Measurements from ENCODE around the gene FAM210A.

The FAM210A gene

GRCh38 chr18:13646633-13647032 lies 79.7 kb downstream of the FAM210A start:
- DNase-seq (ENCODE audit: low spot score) = no peak

GRCh38 chr18:13645093-13645492 lies 81.3 kb downstream of the FAM210A start:
- no peak for DNase-seq (ENCODE audit: low spot score)

GRCh38 chr18:13643261-13643751 lies 83.1 kb downstream of the FAM210A start:
- no peak for DNase-seq (ENCODE audit: low spot score)

- no peak for DNase-seq (ENCODE audit: low spot score)
These were observed 83.9 kb downstream of the FAM210A start for GRCh38 chr18:13642440-13642827.

- no peak for DNase-seq (ENCODE audit: low spot score)
These were observed 84.6 kb downstream of the FAM210A start for GRCh38 chr18:13641551-13642439.

- DNase-seq (ENCODE audit: low spot score) = no peak
These were observed 86.0 kb downstream of the FAM210A start for GRCh38 chr18:13640266-13640860.

- DNase-seq (ENCODE audit: low spot score) = no peak
These were observed 87.4 kb downstream of the FAM210A start for GRCh38 chr18:13638719-13639595.

GRCh38 chr18:13635046-13635445 lies 91.3 kb downstream of the FAM210A start:
- no peak for DNase-seq (ENCODE audit: low spot score)

- no peak for DNase-seq (ENCODE audit: low spot score)
These were observed 92.7 kb downstream of the FAM210A start for GRCh38 chr18:13633700-13634099.

- DNase-seq (ENCODE audit: low spot score) = no peak
These were observed 95.6 kb downstream of the FAM210A start for GRCh38 chr18:13630716-13631268.

GRCh38 chr18:13629841-13630715 lies 96.3 kb downstream of the FAM210A start:
- DNase-seq (ENCODE audit: low spot score) = peak; percentile 88

GRCh38 chr18:13628211-13628610 lies 98.1 kb downstream of the FAM210A start:
- DNase-seq (ENCODE audit: low spot score) = no peak

GRCh38 chr18:13627639-13628038 lies 98.7 kb downstream of the FAM210A start:
- DNase-seq (ENCODE audit: low spot score) = no peak

- DNase-seq (ENCODE audit: low spot score) = no peak
These were observed 99.8 kb downstream of the FAM210A start for GRCh38 chr18:13626544-13626908.

GRCh38 chr18:13625843-13626543 lies 100.4 kb downstream of the FAM210A start:
- DNase-seq (ENCODE audit: low spot score) = no peak

- DNase-seq (ENCODE audit: low spot score) = no peak
These were observed 101.0 kb downstream of the FAM210A start for GRCh38 chr18:13625355-13625754.

GRCh38 chr18:13624563-13625237 lies 101.7 kb downstream of the FAM210A start:
- DNase-seq (ENCODE audit: low spot score) = no peak

- no peak for DNase-seq (ENCODE audit: low spot score)
These were observed 102.5 kb downstream of the FAM210A start for GRCh38 chr18:13623871-13624270.

- no peak for DNase-seq (ENCODE audit: low spot score)
These were observed 103.0 kb downstream of the FAM210A start for GRCh38 chr18:13623348-13623747.

GRCh38 chr18:13622751-13623150 lies 103.6 kb downstream of the FAM210A start:
- DNase-seq (ENCODE audit: low spot score) = no peak
